ENCODE data around the gene RFXAP.
"Not testable (repeated sequence)": the region's sequence is repeated elsewhere in the genome, so short reads cannot be mapped to it uniquely, and the experiment has no call there.

RFXAP gene, protein sequence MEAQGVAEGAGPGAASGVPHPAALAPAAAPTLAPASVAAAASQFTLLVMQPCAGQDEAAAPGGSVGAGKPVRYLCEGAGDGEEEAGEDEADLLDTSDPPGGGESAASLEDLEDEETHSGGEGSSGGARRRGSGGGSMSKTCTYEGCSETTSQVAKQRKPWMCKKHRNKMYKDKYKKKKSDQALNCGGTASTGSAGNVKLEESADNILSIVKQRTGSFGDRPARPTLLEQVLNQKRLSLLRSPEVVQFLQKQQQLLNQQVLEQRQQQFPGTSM

GRCh38 chr13:36818804-36819738 lies at the start of gene RFXAP:
RFXAP (plus strand) TSS chr13:36819222; CDS start chr13:36819358, 136 bp downstream.
- peak; percentile 78 to 80 for DNase-seq

GRCh38 chr13:36769545-36769944 lies 49.5 kb upstream of the RFXAP start:
- no peak for DNase-seq

DNA sequence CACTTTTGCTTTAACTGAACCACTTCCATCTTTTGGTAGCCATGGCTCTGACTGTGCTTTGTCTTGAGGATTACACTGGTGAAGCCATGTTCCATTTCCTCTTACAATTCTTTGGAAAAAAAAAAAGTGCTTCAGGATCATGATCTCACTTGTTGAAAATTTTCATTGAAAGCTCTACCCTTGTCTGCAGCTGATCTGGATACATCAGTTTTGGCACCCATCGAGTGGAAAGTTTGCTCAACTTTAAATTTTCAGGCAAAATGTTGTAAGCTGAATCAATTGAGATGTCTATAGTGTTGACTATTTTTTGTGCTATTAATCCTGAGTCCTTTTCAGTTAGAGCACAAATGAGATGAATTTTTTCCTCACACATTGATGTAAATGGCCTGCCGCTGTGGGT lies 48.3 kb upstream of the RFXAP start:
- DNase-seq = no peak

GRCh38 chr13:36772853-36773252 lies 46.2 kb upstream of the RFXAP start:
- DNase-seq = no peak

DNA sequence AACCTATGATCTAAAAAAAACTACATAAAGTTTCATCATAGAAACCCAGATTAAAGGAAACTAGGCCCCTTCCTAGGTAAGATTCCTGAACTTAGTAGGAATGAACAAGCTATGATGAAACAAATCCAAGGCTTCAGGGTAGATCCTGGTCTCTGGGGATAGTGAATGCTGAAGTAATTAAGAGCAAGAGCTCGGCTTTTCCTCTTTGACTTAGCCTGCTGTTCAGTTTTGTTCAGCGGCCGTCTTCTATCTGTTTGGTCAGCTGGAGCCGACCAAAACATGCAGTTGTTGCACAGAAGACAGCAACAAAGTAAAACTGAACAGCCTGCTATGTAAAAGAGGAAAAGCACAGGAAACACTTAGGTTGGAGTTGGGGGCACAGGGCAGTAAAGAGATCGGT lies 44.1 kb upstream of the RFXAP start:
- DNase-seq = no peak

DNA sequence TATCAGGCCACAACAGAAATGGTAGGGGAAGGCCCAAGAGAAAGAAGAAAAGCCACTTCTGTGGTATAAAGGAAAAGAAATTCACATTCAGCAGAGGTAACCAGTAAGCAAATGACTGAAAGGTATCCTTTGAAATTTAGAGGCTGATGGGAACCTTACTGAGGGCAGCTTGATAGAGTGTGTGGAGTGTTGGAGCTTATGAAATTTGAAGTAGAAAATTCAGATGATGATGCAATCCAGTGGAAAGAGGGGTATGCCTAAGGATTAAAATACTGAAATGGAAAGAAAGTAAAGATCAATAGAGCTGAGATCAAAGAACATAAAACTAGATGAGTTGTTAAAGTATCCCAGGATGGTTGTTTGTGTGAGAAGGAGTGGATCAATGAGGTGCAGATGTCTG lies 42.8 kb upstream of the RFXAP start:
- no peak for DNase-seq

- no peak for DNase-seq
Observed at GRCh38 chr13:36778083-36778671, 40.8 kb upstream of the RFXAP start.

DNA sequence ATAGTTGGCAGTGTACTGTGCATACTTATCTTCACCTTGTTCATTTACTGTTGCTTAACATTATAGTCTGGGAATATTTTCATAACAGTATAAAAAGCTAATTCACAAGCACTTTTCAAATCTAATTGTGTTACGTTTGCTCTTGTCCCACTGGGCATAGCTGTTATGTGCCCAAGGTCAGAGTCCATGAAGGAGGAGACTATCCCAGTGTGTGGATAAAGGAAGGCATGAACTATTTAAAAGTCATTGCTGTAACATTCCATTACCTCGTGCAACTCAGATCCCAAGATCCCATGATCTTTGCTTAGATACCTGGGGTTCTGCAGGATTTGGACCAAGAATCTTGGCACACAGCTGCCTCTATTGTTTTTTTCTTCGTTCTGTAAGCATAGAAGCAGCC lies 35.1 kb upstream of the RFXAP start:
- no peak for DNase-seq

DNA sequence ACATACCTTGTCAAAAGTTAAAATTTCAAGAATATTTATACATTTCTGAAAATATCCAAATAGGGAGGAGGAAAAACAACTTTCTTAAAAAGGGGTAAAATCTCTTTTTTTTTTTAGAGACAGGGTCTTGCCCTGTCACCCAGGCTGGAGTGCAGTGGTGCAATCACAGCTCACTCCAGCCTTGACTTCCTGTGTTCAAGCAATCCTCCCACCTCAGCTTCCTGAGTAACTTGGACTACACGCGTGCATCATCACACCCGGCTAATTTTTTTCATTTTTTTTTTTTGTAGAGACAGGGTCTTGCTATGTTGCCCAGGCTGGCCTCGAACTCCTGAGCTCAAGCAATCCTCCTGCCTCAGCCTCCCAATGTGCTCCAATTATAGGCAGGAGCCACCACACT lies 32.8 kb upstream of the RFXAP start:
- DNase-seq = not testable (repeated sequence)

GRCh38 chr13:36787181-36787580 lies 31.8 kb upstream of the RFXAP start:
- DNase-seq = no peak

GRCh38 chr13:36788276-36788675 lies 30.7 kb upstream of the RFXAP start:
- no peak for DNase-seq

DNA sequence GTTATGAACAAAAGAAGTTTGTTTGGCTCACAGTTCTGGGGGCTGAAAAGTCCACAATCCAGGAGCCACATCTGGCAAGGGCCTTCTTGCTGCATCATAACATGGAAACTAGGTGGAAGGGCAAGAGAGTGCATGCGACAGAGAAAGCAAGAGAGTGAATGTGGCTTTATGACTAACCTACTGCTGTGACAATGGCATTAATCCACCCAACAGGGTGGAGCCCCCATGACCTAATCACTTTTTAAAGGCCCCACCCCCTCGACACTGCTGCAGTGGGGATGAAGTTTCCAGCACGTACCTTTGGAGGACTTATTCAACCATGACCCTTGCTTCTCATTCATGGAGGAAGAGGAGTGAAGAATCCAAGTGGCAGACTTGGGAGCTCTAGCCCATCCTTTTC lies 30.0 kb upstream of the RFXAP start:
- no peak for DNase-seq

DNA sequence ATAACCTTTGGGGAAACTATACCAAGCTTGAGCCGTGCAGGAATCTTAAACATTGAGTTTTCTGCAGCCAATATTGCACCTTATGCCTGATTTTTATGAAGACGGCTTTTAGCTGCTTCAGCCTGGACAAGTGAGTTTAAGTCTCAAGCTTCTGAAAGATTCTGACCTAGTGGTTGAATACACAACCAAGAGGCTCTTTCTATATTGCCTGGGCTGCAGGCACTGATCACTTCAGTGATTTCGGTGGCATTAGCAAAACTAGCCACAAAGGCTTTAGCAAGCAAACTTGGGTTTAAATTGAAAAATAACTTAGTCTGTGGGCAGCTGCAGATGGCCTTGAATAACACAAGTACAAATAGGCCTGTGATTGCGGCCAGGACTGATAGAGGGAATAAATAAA lies 29.3 kb upstream of the RFXAP start:
- no peak for DNase-seq

GRCh38 chr13:36794706-36795105 lies 24.3 kb upstream of the RFXAP start:
- DNase-seq = no peak

- no peak for DNase-seq
Observed at GRCh38 chr13:36795463-36795862, 23.6 kb upstream of the RFXAP start.

GRCh38 chr13:36796052-36796451 lies 23.0 kb upstream of the RFXAP start:
- no peak for DNase-seq

DNA sequence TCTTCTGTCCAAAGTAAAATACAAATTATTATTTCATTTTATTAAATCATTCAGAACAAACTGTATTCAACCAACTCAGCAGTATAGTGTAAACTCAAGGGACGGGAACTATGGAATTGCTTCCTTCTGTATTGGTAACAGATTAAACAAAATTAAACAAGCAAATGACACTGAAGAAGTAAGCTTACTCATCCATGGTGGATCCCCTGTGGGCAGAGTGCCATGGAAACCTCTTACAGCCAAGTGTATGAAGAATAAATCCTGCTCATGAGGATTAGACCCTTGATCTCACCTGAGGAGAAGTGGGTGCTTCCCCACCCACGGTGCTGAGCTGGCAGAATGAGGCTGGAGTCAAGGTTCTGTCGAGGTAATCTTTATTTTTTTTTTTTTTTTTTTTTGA lies 18.0 kb upstream of the RFXAP start:
- no peak for DNase-seq

DNA sequence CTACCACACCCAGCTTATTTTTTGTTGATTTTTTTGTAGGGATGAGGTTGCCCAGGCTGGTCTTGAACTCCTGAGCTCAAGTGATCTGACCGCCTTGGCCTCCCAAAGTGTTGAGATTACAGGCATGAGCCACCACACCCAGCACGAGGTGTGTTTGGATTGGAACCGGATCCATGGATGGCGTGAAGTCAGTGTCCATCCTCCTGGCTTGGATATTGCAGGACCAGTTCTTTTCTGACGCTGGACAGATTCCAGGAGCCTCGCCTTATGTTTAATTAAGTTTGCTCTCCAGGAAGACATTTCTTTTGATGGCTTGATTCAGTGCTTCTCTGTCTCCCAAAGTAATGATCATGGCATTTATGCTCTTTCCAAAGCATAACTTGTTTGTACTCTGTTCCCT lies 14.4 kb upstream of the RFXAP start:
- no peak for DNase-seq

DNA sequence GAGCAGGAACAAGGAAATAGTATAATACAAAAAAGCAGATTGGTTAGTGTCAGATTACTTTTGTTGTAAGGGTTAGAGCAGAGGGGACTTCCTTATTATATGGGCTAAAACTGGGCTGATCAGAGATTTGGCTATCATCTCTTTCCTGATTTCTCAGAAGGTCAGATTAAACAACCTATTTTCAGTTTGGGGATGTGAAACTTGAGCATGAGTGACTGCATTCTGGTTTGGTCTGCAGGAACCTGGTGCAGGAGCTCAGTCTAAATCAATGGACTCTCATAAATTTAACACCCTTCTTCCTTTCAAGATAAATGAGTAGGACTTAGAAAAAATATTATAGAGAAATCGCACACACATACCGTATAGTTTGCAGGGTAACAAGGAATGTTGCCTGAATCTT lies 12.9 kb upstream of the RFXAP start:
- no peak for DNase-seq

- no peak for DNase-seq
Observed at GRCh38 chr13:36807616-36808015, 11.4 kb upstream of the RFXAP start.

GRCh38 chr13:36813225-36813624 lies 5.8 kb upstream of the RFXAP start:
- DNase-seq = no peak

DNA sequence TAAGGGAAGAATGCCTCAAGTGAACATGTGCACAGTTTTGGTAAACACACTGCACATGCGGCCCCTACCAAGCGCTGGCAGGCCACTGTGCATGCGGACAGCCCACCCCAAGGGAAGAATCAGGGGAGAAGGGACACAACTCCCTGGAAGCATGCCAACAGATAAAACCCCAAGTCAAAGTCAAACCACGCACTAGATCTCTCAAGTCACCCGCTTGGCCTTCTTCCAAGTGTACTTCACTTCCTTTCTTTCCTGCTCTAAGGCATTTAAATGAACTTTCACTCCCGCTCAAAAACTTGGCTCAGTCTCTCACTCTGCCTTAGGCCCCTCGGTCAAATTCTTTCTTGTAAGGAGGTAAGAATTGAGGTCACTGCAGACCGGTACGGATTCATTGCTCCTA lies 4.6 kb upstream of the RFXAP start:
- peak in 1 of 2 experiments; percentile 15 for DNase-seq

- DNase-seq = no peak
Observed at GRCh38 chr13:36815062-36815461, 4.0 kb upstream of the RFXAP start.

Measured in NCI-H187 (cell line).